AG09319 (cell line): Measurements from ENCODE around the gene CENPP.

Source experiments
- DNase-seq: peaks from one replicate; pipeline ENCODE4 v3.0.0-alpha.2; 2010; ENCODE audit warnings: low read depth; ENCODE audit errors: extremely low read depth
- TF ChIP-seq, protein P1 (sequence below): IDR thresholded peaks from 2 replicates; pipeline ENCODE4 v1.5.1; 2011; ENCODE audit warnings: low read depth, mild to moderate bottlenecking, inconsistent platforms, low read length, moderate library complexity

The CENPP gene

DNA sequence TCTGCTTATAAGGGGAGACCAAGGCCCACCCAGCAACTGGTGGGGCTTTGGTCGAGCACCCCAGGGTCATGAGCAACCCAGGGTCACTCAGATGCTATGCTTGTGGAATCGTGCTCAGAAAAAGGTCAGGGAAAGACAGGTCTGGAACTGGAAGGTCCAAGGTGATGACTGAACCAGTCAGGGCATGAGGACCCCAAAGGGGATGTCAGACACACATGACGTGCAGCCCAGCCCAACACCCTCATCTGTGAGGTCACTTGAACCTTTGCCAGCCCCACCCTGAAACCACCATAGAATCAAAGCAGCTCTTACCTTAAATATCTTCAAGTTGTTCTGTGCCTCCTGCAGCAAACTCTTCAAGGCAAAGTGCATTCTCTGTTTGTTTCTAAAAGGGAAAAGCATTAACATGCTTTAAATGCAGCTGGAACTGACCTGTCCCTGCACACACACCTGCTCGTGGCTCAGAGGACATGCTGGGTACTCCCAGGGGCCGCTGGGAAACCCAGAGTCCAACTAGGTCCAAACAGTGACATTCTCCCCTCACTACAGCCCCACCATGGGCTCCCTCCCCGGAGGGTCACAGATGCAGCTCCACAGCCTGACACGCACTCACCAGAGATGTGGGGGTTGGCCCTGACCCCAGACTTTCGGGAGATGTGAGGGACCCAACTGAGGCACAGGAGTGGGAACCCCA lies 314.8 kb downstream of the CENPP start:
- DNase-seq, result no peak
- TF ChIP-seq, protein P1, sequence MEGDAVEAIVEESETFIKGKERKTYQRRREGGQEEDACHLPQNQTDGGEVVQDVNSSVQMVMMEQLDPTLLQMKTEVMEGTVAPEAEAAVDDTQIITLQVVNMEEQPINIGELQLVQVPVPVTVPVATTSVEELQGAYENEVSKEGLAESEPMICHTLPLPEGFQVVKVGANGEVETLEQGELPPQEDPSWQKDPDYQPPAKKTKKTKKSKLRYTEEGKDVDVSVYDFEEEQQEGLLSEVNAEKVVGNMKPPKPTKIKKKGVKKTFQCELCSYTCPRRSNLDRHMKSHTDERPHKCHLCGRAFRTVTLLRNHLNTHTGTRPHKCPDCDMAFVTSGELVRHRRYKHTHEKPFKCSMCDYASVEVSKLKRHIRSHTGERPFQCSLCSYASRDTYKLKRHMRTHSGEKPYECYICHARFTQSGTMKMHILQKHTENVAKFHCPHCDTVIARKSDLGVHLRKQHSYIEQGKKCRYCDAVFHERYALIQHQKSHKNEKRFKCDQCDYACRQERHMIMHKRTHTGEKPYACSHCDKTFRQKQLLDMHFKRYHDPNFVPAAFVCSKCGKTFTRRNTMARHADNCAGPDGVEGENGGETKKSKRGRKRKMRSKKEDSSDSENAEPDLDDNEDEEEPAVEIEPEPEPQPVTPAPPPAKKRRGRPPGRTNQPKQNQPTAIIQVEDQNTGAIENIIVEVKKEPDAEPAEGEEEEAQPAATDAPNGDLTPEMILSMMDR, result no peak

DNA sequence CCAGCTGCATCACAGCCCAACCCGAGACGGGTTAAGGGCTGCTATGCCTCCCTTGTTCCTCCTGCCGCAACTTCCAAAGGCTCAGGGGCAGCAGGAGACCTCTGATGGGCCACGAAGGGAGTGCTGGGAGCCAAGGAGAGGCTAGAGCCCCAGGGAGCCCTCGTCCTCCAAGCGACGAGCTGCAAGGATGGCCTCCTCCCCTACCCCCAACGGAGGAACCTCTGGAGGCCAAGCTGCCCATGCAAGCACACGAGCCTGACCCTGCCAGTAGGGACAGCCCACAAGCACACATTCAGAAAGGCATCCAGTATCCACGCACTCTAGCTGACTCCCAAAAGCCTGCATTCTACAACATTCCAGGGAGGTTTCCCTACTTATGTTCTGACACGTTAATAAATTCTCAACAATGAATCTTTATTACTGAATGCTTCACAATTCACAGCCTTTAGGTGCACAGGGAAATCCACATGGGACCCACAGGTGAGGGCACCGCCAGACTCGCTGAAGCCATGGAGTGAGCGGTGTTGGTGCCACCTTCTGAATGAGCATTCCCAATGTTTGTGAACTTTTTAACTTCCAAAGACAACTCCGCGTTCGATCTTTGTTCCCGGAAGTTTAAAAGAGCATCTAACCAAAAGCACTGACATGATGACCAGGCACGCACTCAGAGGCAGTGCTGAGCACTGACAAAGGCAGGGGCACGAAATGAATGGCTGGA lies 315.5 kb downstream of the CENPP start:
- no peak for DNase-seq
- TF ChIP-seq, protein P1, result no peak

DNA sequence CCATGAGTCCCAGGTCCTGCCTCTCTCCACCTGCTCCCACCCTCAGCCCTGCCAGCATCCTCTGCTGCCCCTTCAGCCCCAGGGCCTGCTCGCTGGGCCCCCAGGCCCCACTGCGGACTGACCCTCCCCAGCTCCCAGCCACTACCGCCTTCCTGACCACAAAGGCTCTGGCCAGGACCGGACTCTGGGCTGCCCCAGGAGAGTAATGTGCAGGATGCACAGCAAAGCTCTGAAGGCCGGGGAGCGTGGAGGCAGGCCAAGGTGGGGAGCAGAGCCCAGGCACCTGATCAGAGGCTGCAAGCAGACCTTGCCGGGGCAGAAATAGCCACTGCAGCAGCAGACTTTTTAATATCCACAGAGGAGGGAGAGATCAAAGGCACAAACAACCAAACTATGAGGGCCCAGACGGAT lies 316.3 kb downstream of the CENPP start:
- no peak for DNase-seq
- TF ChIP-seq, protein P1, result no peak

DNA sequence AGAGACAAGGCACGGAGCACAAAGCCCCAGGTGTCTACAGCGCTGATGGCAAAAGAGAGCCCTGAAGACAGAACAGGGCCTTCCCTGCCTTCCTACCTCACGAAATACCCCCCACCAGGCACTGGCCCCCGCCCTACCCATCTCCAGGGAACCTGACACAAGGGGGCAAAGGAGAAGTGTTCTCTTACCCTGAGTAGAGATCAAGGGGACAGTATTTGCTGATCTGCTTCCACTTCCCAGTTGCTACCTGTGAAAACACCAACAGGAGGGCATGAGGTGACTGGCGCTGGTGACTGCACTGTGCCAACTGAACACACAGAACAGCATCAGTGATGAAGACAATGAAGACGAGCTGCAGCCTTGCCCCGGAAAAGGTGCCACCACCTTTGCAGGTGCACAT lies 316.8 kb downstream of the CENPP start:
- TF ChIP-seq, protein P1, result no peak
- DNase-seq, result no peak

DNA sequence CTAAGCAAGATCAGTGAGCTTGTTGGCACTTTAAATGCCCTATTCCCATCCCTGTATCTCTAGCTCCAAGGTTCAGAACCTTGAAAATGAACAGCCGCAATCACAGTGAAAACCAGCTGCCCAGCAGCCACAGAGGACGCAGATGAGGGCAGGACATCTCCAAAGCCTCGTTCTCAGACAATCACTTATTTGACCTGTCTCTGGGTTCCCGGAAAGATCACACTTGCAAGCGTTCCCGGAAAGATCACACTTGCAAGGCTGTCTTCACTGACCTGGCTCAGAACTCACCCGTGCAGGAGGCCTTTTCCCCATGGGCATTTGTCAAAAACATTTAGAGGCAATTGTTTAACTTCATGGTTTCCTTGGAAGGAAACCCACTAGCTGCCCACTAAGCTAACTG lies 318.5 kb downstream of the CENPP start:
- no peak for DNase-seq

DNA sequence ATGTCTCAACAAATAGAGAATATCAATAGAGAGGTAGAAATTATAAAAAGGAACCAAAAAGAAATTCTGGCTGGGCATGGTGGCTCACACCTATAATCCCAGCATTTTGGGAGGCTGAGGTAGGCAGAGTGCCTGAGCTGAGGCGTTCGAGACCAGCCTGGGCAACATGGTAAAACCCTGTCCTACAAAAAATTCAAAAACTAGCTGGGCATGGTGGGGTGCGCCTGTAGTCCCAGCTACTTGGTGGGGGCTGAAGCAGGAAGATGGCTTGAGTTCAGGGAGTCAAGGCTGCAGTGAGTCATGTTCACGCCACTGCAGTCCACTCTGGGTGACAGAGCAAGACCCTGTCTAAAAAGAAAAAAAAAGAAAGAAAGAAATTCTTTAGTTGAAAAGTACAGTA lies 319.3 kb downstream of the CENPP start:
- TF ChIP-seq, protein P1, result no peak
- DNase-seq, result no peak

More for the DNA sequence above, 318.5 kb downstream of the CENPP start:
- TF ChIP-seq, protein P1, result no peak
